GM18519 (cell line): ENCODE results near the gene COPS3.
"Not testable (repeated sequence)": the region's sequence is repeated elsewhere in the genome, so short reads cannot be mapped to it uniquely, and the experiment has no call there.

Experiments
- ATAC-seq: cut with Tn5 transposase; IDR thresholded peaks from one replicate; pipeline ENCODE4 v1.9.1; 2021; ENCODE audit warnings: mild to moderate bottlenecking, moderate library complexity; ENCODE audit not compliant: unreplicated experiment, low FRiP score

The COPS3 gene

DNA sequence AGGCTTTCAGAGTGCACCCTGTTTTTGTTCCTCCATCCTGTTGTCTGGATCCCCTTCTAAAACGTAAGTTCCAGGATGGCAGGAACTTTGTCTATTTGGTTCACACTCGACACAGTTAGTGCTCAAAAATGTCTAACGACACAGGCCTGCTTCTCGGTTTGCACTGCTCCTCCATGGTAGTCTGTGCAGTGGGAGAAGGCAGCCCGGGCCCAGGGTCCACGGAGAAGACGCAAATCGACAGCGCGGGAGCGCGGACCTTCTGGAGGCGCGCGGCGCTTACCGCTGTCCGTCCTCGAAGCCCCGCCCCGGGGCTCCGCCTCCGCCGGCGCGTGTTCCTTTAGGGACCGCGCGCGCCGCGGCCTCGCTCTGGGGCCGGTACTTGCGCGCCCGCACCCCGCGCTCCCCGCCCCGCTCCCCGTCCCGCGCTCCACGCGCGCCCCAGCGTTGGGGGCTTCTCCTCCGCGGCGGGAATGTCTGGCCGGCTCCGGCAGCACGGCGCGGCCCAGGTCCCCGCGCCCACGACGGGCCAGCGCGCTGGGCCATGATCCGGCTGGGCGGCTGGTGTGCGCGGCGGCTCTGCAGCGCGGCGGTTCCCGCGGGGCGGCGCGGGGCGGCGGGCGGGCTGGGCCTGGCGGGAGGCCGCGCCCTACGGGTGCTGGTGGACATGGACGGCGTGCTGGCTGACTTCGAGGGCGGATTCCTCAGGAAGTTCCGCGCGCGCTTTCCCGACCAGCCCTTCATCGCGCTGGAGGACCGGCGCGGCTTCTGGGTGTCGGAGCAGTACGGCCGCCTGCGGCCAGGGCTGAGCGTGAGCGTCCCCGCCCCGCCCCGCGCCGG is 22.2 kb upstream of the COPS3 start, which contains the start of gene NT5M:
TSS of gene NT5M (plus strand) at position 364 of the 837 bp plus-strand sequence. CDS start at position 542, 178 bp downstream.
- ATAC-seq, result peak; percentile 37

GRCh38 chr17:17301659-17302058 is 20.6 kb upstream of the COPS3 start:
- not testable (repeated sequence) for ATAC-seq

GRCh38 chr17:17300624-17301568 is 19.9 kb upstream of the COPS3 start:
- no peak for ATAC-seq

GRCh38 chr17:17298108-17298507 is 17.1 kb upstream of the COPS3 start:
- ATAC-seq, result no peak

DNA sequence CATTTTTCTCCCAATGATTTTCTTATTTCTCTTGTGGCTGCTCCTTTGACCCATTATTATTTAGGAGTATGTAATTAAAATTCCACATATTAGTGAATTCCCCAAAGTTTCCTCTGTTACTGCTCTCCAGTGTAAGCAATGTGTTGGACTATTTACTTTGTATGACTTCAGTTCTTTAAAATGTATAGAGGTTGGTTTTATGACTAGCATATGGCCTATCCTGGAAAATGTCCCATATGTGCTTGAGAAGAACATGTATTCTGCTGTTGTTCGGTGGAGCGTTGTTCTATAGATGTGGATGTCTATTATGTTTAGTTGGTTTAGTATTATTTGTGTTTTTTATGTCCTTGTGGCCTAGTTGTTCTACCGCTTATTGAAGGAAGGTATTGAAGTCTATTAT is 16.2 kb upstream of the COPS3 start:
- ATAC-seq, result no peak

GRCh38 chr17:17295141-17295540 is 14.1 kb upstream of the COPS3 start:
- no peak for ATAC-seq

DNA sequence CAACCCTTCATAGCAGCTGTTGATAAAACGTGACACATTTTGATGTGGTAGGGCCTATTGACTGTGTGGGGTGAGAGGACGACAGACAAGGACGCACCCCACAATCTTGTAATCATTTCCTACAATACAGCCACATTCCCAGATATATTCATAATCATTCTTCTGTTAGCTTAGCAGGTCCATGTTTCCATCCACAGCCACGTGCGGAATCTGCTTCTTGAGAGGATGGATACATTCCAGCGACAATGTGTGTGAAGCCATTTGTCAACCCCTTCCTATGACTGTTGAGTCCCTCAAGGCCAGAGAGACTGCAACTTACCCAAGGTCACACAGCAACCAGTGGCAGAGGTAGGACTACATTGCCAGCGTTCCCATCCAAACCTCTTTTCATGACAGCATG is 8.7 kb upstream of the COPS3 start:
- ATAC-seq, result no peak

DNA sequence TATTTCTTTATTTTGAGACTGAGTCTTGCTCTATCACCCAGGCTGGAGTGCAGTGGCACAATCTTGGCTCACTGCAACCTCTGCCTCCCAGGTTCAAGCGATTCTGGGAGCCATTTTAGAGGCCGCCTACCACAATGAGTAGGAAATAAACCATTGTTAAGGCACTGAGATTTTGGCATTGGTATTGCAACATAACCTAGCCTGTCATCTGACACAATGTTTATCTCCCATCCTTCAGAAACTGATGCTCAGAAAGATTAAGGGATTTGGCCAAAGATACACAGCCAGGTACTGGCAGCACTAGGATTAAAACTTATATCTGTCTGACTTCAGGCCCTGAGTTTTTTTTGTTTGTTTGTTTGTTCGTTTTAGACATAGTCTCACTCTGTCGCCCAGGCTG is 8.0 kb upstream of the COPS3 start:
- ATAC-seq, result no peak

DNA sequence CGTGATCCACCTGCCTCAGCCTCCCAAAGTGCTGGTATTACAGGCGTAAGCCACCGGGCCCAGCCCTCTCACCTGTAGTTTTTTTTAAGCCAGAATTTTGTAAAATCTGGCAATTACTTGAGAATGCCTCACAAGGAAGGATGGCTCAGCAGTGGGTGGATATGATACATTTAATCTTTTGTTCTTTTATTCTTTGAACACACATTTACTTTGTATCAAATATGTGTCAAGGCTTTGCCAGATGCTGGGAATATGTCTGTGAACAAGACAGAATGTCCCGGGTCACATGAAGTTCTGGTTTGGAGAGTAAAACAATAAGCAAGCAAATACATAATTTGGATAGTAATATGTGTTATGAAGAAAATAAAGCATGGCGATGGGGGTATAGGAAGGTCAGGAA is 4.9 kb upstream of the COPS3 start:
- no peak for ATAC-seq

GRCh38 chr17:17279316-17279715 is 1.7 kb downstream of the COPS3 start:
- no peak for ATAC-seq

DNA sequence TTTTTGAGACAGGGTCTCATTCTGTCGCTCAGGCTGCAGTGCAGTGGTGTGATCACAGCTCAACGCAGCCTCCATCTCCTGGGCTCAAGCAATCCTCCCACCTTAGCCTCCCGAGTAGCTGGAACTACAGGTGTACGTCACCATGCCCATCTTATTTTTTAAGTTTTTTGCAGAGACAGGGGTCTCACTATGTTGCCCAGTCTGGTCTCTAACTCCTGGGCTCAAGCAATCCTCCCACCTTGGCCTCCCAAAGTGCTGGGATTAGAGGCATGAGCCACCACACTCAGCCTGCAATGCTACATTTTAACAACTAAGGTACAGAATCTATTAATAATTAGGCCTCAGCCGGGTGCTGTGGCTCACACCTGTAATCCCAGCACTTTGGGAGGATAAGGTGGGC is 3.6 kb downstream of the COPS3 start:
- ATAC-seq, result not testable (repeated sequence)

DNA sequence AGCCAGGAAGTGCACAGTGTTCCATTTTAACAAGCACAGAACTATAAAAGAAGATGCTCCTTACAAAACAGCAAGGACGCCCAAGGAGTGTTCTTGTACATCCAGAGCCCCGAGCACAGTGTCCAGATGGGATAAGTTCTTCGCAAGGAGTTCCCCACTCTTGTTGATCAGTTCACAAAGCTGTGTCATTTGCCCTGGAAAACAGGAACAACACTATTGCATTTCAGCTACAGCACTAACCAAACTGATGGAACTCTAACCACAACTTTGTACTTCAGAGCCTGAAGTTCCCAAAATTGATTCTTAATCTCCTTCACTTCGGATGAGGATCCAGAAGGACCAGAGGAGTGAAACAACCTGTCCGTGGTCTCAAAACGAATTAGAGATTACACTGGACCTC is 5.1 kb downstream of the COPS3 start:
- ATAC-seq, result no peak

DNA sequence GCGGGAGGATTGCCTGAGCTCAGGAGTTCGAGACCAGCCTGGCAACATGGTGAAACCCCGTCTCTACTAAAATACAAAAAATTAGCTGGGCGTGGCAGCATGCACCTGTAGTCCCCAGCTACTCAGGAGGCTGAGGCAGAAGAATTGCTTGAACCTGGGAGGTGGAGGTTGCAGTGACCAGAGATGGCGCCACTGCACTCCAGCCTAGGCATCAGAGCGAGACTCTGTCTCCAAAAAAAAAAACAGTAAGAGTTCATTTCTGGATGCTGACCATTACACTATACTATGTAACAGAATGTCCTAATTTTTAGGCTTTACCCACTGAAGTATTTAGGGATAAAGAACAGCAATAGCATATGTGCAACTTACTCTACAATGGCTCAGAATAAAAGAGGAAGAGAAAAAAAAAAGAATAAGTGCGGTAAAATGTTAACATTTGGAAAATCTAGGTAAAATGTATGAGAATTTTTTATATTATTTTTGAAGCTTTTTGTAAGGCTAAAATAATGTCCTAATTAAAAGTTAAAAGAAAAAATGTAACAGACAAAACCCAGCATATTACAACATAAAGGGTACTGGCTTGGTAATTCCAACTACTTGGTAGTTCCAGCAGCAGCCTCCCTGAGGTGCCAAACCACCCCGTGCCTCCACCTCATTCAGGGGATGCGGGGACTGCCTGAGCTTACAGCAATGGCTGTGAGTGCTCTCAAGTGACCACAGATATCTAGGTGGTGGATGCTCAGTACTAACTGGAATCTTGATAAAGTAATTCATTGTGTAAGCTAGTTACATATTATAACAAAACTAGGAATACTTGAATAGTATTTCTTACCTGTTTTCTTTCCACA is 10.9 kb downstream of the COPS3 start:
- no peak for ATAC-seq

- no peak for ATAC-seq
Measured at GRCh38 chr17:17264430-17264829, 16.6 kb downstream of the COPS3 start.

- no peak for ATAC-seq
Measured at GRCh38 chr17:17258998-17259397, 22.0 kb downstream of the COPS3 start.

DNA sequence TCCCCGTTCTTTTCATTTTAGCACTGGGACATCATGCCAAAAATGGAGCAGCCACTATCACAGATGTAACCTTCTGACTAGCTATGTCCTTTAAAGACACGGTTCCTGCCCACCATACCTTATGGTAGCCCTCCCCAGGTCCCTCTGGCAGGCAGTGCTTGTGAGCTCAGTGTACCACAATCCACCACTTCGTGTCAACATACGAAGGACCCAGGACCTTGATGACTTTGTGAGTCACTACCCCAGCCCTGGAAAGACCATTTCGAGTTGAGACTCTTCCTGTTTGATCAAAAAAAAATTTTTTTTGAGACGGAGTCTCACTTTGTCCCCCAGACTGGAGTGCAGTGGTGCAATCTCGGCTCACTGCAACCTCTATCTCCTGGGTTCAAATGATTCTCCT is 23.0 kb downstream of the COPS3 start:
- no peak for ATAC-seq

GRCh38 chr17:17256316-17256715 is 24.7 kb downstream of the COPS3 start:
- ATAC-seq, result no peak

DNA sequence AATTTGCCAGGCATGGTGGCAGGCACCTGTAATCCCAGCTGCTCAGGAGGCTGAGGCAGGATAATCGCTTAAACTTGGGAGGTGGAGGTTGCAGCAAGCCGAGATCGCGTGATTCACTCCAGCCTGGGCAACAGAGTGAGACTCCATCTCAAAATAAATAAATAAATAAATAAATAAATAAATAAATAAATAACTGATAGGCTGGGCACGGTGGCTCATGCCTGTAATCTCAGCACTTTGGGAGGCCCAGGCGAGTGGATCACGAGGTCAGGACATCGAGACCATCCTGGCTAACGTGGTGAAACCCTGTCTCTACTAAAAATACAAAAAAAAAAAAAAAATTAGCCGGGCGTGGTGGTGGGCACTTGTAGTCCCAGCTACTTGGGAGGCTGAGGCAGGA is 25.4 kb downstream of the COPS3 start:
- ATAC-seq, result not testable (repeated sequence)

GRCh38 chr17:17254036-17254435 is 27.0 kb downstream of the COPS3 start:
- no peak for ATAC-seq

DNA sequence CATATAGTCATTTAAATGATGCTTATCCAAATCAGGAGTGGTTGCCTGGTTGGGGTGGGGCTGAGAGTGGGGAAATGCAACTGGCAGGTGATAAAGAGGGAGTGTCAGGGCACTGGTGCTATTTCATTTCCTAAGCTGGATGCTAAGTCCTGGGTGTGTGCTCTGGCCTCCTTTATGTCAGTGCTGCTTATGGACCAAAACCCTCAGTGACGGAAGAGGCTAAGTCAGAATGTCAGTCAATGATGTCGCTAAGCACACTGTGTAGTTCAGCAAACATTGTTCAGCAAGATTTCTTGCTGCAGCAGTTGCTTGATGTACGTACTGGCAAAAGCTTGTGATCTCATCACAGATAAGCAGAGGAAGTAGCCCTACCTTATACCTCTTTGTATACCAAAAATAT is 27.6 kb downstream of the COPS3 start:
- no peak for ATAC-seq
